ENCODE measurements around the gene TBC1D20.
A peak's percentile ranks its signal among the peaks of the same experiment; 100 is the strongest.

Gene TBC1D20

DNA sequence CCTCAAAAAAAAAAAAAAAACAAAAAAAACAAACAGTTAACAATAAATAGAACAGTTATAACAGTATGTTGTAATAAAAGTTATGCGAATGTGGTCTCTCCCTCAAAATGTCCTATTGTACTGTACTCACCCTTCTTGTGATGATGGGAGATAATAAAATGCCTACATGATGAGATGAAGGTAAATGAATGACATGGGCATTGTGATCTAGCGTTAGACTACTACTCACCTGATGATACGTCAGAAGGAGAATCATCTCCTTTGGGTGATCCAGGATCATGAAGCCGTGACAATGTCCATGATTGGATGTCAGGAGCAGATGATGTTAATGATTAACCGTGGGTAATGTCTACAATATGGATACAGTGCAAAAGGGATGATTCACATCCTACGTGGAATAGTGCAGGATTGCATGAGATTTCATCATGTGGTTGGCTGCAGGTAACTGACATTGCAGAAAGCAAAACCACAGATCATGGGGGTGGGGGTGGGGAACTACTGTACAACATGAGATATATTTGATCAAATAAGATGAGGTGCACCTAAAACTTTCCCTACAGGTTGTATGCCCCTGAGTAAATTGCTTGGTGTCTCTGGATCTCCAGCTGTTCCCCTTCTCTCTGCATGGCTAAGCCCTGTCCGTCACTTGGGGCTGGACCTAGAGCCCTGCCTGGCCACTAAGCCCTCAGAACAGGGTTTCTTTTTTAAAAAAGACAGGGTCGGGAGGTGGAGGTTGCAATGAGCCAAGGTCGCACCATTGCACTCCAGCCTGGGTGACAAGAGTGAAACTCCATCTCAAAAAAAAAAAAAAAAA, 60.4 kb downstream of the TBC1D20 start:
- no peak overlapping the region for H4K12ac ChIP-seq (ENCODE audit: low read depth, low read length)
- no peaks in the 10 kb centered on the region for H3K27me3 ChIP-seq (ENCODE audit: insufficient read depth, low read length)
- no peaks in the 10 kb centered on the region for H3K79me1 ChIP-seq (ENCODE audit: low read length)
- H2BK5ac ChIP-seq (ENCODE audit: low read depth, low read length, poor library complexity): no peak overlapping the region
- no peak overlapping the region for H3K9ac ChIP-seq (ENCODE audit: low read length)
- no peak overlapping the region for H3K23ac ChIP-seq (ENCODE audit: low read length)
- no CpG with 5 or more reads among the region's 9 CpGs for WGBS (ENCODE audit: extremely low coverage, insufficient coverage, insufficient read length)
- no peak overlapping the region for H2BK120ac ChIP-seq (ENCODE audit: insufficient read depth, low read length, poor library complexity)
- H2AK5ac ChIP-seq (ENCODE audit: low read length): no peak overlapping the region
- DNase-seq: peak; percentile 31 to 54
- H4K8ac ChIP-seq (ENCODE audit: low read depth, low read length): no peak overlapping the region
- no peaks in the 10 kb centered on the region for H3K79me2 ChIP-seq (ENCODE audit: control insufficient read depth, insufficient read depth, low read length, poor library complexity)
- H3K18ac ChIP-seq (ENCODE audit: low read length): no peak overlapping the region
- H3K27ac ChIP-seq (ENCODE audit: low read depth, low read length): no peak overlapping the region
- H2BK12ac ChIP-seq (ENCODE audit: low read length): no peak overlapping the region
- no peak overlapping the region for H3K4me3 ChIP-seq (ENCODE audit: low read depth, low read length)
- H3K4ac ChIP-seq (ENCODE audit: low read depth, low read length): no peak overlapping the region
- H3K9me3 ChIP-seq (ENCODE audit: insufficient read depth, low read depth, low read length): no peaks in the 10 kb centered on the region
- H3K4me2 ChIP-seq (ENCODE audit: low read length): no peak overlapping the region
- no peak overlapping the region for H2AFZ ChIP-seq (ENCODE audit: insufficient read depth, low read length, poor library complexity)
- peaks cover 0 to under 1% of the 10 kb centered on the region in 2 experiments for H3K4me1 ChIP-seq (ENCODE audit: control insufficient read depth in 1 of 2, insufficient read depth in 2 of 2, low read length in 2 of 2)
- no peak overlapping the region for H4K91ac ChIP-seq (ENCODE audit: low read depth, low read length)
- H3K14ac ChIP-seq (ENCODE audit: low read length): no peak overlapping the region
- H3K36me3 ChIP-seq (ENCODE audit: control insufficient read depth in 1 of 2, insufficient read depth in 2 of 2, low read length in 2 of 2): peaks cover 1 to 2% of the 10 kb centered on the region in 2 experiments

DNA sequence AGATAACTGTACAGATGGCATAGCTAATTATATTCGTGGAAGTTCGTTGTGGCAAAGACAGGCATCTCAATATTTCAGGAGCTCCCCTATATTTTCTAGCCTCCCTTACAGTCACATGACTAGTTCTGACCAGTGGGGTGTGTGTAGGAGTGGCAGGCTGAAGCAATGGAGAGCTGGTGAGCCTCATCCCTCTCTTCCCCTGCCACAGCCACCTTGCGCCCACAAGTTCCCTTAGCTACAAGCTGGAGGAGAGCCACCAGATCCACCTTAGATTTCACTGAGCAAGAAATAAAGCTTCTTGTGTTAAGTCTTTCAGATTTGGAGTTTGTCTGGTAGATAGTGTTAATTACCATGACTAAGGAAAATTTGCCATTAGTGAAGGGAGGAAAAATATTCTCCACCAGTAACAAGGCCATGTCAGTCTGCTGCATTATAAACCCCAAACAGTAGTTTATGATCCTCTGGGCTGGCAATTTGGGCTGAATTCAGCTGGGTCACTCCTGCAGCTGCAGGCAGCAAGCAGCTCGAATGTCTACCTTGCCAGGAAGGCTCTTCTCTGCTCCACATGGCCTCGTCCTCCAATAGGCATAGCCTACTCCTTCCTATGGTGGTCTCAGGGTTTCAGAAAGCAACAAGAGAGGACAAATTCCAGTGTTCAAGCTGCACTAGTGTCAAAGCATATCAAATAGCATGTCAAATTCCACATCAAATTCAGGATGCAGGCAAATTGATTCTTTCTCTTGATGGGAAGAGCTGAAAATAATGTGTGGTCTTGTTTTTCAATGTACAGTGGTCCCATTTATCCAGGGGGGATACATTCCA, 61.7 kb downstream of the TBC1D20 start:
- Histone ChIP-seq H2AK5ac (ENCODE audit: low read length) (no peak overlapping the region), H3K4me3 (ENCODE audit: low read depth, low read length) (no peak overlapping the region), H2BK12ac (ENCODE audit: low read length) (no peak overlapping the region), H3K4me2 (ENCODE audit: low read length) (no peak overlapping the region), H2BK5ac (ENCODE audit: low read depth, low read length, poor library complexity) (no peak overlapping the region), H3K23ac (ENCODE audit: low read length) (no peak overlapping the region), H4K12ac (ENCODE audit: low read depth, low read length) (no peak overlapping the region), H3K14ac (ENCODE audit: low read length) (no peak overlapping the region), H2AFZ (ENCODE audit: insufficient read depth, low read length, poor library complexity) (no peak overlapping the region), H3K27me3 (ENCODE audit: insufficient read depth, low read length) (no peaks in the 10 kb centered on the region), H4K91ac (ENCODE audit: low read depth, low read length) (no peak overlapping the region), H4K8ac (ENCODE audit: low read depth, low read length) (no peak overlapping the region), H3K27ac (ENCODE audit: low read depth, low read length) (no peak overlapping the region), H3K79me1 (ENCODE audit: low read length) (no peaks in the 10 kb centered on the region), H2BK120ac (ENCODE audit: insufficient read depth, low read length, poor library complexity) (no peak overlapping the region), H3K79me2 (ENCODE audit: control insufficient read depth, insufficient read depth, low read length, poor library complexity) (no peaks in the 10 kb centered on the region), H3K9me3 (ENCODE audit: insufficient read depth, low read depth, low read length) (no peaks in the 10 kb centered on the region), H3K4ac (ENCODE audit: low read depth, low read length) (no peak overlapping the region), H3K36me3 (ENCODE audit: control insufficient read depth in 1 of 2, insufficient read depth in 2 of 2, low read length in 2 of 2) (peaks cover 11 to 13% of the 10 kb centered on the region in 2 experiments), H3K18ac (ENCODE audit: low read length) (no peak overlapping the region), H3K4me1 (ENCODE audit: control insufficient read depth in 1 of 2, insufficient read depth in 2 of 2, low read length in 2 of 2) (no peaks in the 10 kb centered on the region), H3K9ac (ENCODE audit: low read length) (no peak overlapping the region)
- WGBS (ENCODE audit: extremely low coverage, insufficient coverage, insufficient read length): no CpG with 5 or more reads among the region's 5 CpGs
- DNase-seq: no peak

DNA sequence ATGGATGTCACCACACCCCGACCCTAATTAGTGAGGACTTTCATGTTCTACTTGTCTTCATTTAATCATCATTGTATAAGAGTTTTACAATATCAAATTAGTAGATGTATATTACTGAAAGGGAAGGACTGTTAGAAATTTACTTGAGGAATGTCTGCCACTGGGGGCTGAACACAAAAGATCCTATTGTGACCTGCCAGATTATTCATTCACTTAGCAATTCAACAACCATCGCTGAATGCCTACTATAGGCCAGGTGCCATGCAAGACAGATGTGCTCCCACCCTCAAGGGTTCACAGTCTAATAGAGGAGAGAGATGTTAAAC, 62.2 kb downstream of the TBC1D20 start:
- Histone ChIP-seq H3K9me3 (ENCODE audit: insufficient read depth, low read depth, low read length) (no peaks in the 10 kb centered on the region), H3K36me3 (ENCODE audit: control insufficient read depth in 1 of 2, insufficient read depth in 2 of 2, low read length in 2 of 2) (peaks cover 16% of the 10 kb centered on the region in 2 experiments), H3K23ac (ENCODE audit: low read length) (no peak overlapping the region), H4K8ac (ENCODE audit: low read depth, low read length) (no peak overlapping the region), H3K4me1 (ENCODE audit: control insufficient read depth in 1 of 2, insufficient read depth in 2 of 2, low read length in 2 of 2) (no peaks in the 10 kb centered on the region), H2BK12ac (ENCODE audit: low read length) (no peak overlapping the region), H3K4me2 (ENCODE audit: low read length) (no peak overlapping the region), H3K9ac (ENCODE audit: low read length) (no peak overlapping the region), H4K12ac (ENCODE audit: low read depth, low read length) (no peak overlapping the region), H3K4me3 (ENCODE audit: low read depth, low read length) (no peak overlapping the region), H3K79me1 (ENCODE audit: low read length) (no peaks in the 10 kb centered on the region), H3K14ac (ENCODE audit: low read length) (no peak overlapping the region), H3K18ac (ENCODE audit: low read length) (no peak overlapping the region), H2AK5ac (ENCODE audit: low read length) (no peak overlapping the region), H3K27ac (ENCODE audit: low read depth, low read length) (no peak overlapping the region), H2BK120ac (ENCODE audit: insufficient read depth, low read length, poor library complexity) (no peak overlapping the region), H2BK5ac (ENCODE audit: low read depth, low read length, poor library complexity) (no peak overlapping the region), H3K4ac (ENCODE audit: low read depth, low read length) (no peak overlapping the region), H4K91ac (ENCODE audit: low read depth, low read length) (no peak overlapping the region), H3K27me3 (ENCODE audit: insufficient read depth, low read length) (no peaks in the 10 kb centered on the region), H2AFZ (ENCODE audit: insufficient read depth, low read length, poor library complexity) (no peak overlapping the region), H3K79me2 (ENCODE audit: control insufficient read depth, insufficient read depth, low read length, poor library complexity) (no peaks in the 10 kb centered on the region)
- DNase-seq: no peak
- WGBS (ENCODE audit: extremely low coverage, insufficient coverage, insufficient read length): no CpG with 5 or more reads among the region's 2 CpGs

DNA sequence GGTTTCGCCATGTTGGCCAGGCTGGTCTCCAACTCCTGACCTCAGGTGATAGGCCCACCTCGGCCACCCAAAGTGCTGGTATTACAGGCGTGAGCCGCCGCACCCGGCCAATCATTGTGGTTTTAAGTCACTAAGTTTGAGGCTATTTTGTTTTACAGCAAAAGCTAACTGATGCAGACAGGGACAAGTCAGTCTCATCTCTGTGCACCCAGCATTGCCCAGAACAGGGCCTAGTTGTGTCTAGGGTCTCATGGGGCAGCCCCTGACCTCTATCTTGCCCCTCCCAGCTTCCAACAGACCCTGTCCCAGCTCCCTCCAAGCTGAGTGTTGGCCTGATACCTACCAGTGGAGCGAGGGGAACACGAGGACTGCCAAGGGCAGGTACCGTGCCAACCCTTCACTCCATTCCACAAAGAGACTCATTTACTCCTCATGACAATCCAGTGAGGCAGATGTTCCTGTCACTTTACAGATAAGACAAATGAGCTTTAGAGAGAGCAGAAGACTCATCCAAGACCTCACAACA, 63.1 kb downstream of the TBC1D20 start:
- H3K18ac ChIP-seq (ENCODE audit: low read length): no peak overlapping the region
- H3K4me2 ChIP-seq (ENCODE audit: low read length): no peak overlapping the region
- H2BK5ac ChIP-seq (ENCODE audit: low read depth, low read length, poor library complexity): no peak overlapping the region
- DNase-seq: no peak
- no peak overlapping the region for H2BK120ac ChIP-seq (ENCODE audit: insufficient read depth, low read length, poor library complexity)
- H3K79me1 ChIP-seq (ENCODE audit: low read length): no peaks in the 10 kb centered on the region
- no peak overlapping the region for H4K8ac ChIP-seq (ENCODE audit: low read depth, low read length)
- H4K12ac ChIP-seq (ENCODE audit: low read depth, low read length): no peak overlapping the region
- no peak overlapping the region for H2BK12ac ChIP-seq (ENCODE audit: low read length)
- H2AK5ac ChIP-seq (ENCODE audit: low read length): no peak overlapping the region
- H3K9ac ChIP-seq (ENCODE audit: low read length): no peak overlapping the region
- no peaks in the 10 kb centered on the region for H3K4me1 ChIP-seq (ENCODE audit: control insufficient read depth in 1 of 2, insufficient read depth in 2 of 2, low read length in 2 of 2)
- no CpG with 5 or more reads among the region's 9 CpGs for WGBS (ENCODE audit: extremely low coverage, insufficient coverage, insufficient read length)
- no peak overlapping the region for H3K4me3 ChIP-seq (ENCODE audit: low read depth, low read length)
- H2AFZ ChIP-seq (ENCODE audit: insufficient read depth, low read length, poor library complexity): no peak overlapping the region
- no peak overlapping the region for H3K4ac ChIP-seq (ENCODE audit: low read depth, low read length)
- peaks cover 17 to 18% of the 10 kb centered on the region in 2 experiments for H3K36me3 ChIP-seq (ENCODE audit: control insufficient read depth in 1 of 2, insufficient read depth in 2 of 2, low read length in 2 of 2)
- H3K27me3 ChIP-seq (ENCODE audit: insufficient read depth, low read length): no peaks in the 10 kb centered on the region
- no peaks in the 10 kb centered on the region for H3K9me3 ChIP-seq (ENCODE audit: insufficient read depth, low read depth, low read length)
- no peak overlapping the region for H3K14ac ChIP-seq (ENCODE audit: low read length)
- no peak overlapping the region for H3K23ac ChIP-seq (ENCODE audit: low read length)
- no peak overlapping the region for H3K27ac ChIP-seq (ENCODE audit: low read depth, low read length)
- no peaks in the 10 kb centered on the region for H3K79me2 ChIP-seq (ENCODE audit: control insufficient read depth, insufficient read depth, low read length, poor library complexity)
- H4K91ac ChIP-seq (ENCODE audit: low read depth, low read length): no peak overlapping the region

Measured in trophoblast cell (in vitro differentiated cells and primary cell).